ENCODE data around the gene DPP4. TPM values are rescaled to one million over a fixed set of nuclear protein-coding genes. Genes with fewer than 3 reads are reported as not detected.

The DPP4 gene
- total and polyA plus RNA-seq, 4 donors = 7.2 to 51.6 (median 21.3) TPM

DNA sequence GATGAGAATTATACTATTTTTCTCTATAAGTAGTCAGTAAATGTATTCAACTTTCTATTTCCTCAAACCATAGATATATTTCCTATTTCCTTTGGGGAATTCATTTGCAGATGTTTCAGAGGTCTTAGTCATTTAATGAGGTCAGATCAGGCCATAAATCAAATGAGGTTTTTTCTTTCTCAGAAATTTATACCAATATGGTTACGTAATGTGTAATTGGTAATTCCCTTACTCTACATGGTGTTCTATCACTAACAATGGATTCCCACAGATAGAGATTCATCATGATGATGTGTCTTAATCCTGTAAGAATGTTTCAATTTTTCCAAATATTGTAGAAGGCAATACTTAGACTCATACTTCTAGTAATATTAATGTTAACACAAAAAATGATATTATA, 108.0 kb downstream of the DPP4 start:
- no peak overlapping the region for H3K9ac ChIP-seq (ENCODE audit: insufficient read depth in 1 of 2, low read length in 2 of 2)
- no peak for DNase-seq
- no peak overlapping the region for H3K27ac ChIP-seq (ENCODE audit: low read depth in 1 of 2, low read length in 1 of 2)
- no peak overlapping the region for H3K4me3 ChIP-seq
- no peaks in the 10 kb centered on the region for H3K36me3 ChIP-seq (ENCODE audit: control insufficient read depth in 4 of 4, insufficient read depth in 4 of 4, low read length in 4 of 4)
- ATAC-seq (ENCODE audit: insufficient read depth, low FRiP score) = no peak
- H3K9me3 ChIP-seq (ENCODE audit: control insufficient read depth in 4 of 4, insufficient read depth in 3 of 4, low read length in 3 of 4) = peaks cover 0 to 2% (median 0%) of the 10 kb centered on the region in 4 donors
- 3 to 47% methylated on average over 1 of the region's 1 CpG for WGBS, 2 donors
- TF ChIP-seq, protein P1, sequence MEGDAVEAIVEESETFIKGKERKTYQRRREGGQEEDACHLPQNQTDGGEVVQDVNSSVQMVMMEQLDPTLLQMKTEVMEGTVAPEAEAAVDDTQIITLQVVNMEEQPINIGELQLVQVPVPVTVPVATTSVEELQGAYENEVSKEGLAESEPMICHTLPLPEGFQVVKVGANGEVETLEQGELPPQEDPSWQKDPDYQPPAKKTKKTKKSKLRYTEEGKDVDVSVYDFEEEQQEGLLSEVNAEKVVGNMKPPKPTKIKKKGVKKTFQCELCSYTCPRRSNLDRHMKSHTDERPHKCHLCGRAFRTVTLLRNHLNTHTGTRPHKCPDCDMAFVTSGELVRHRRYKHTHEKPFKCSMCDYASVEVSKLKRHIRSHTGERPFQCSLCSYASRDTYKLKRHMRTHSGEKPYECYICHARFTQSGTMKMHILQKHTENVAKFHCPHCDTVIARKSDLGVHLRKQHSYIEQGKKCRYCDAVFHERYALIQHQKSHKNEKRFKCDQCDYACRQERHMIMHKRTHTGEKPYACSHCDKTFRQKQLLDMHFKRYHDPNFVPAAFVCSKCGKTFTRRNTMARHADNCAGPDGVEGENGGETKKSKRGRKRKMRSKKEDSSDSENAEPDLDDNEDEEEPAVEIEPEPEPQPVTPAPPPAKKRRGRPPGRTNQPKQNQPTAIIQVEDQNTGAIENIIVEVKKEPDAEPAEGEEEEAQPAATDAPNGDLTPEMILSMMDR (IDR thresholded peaks at IDR 0.05; ENCODE audit: control extremely low read depth, extremely low read depth) = no peak
- H3K27me3 ChIP-seq (ENCODE audit: control insufficient read depth in 3 of 3, insufficient read depth in 3 of 3, low read length in 2 of 3) = no peaks in the 10 kb centered on the region
- H3K4me1 ChIP-seq (ENCODE audit: control insufficient read depth in 5 of 5, insufficient read depth in 5 of 5, low read length in 5 of 5) = no peaks in the 10 kb centered on the region

DNA sequence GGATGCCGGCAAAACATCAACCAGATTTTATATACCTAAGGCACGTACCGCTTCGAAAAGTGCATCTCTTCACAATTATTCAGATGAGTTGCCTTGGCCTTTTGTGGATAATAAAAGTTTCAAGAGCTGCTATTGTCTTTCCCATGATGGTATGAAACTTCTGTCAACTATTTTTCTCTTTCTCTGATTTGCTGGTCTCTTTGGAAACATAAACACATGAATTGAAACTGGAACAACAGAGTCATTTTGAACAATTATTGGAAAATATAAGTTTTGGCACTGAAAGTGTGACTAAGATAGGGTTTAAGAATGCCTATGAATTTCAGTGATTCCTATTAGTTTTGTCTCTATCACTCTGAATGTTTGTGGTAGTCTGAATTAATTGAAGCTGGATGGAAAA, 109.9 kb downstream of the DPP4 start:
- H3K4me3 ChIP-seq = no peak overlapping the region
- H3K27ac ChIP-seq (ENCODE audit: low read depth in 1 of 2, low read length in 1 of 2) = no peak overlapping the region
- 90 to 97% methylated on average over 4 of the region's 4 CpGs for WGBS, 2 donors
- DNase-seq (no peak), ATAC-seq (ENCODE audit: insufficient read depth, low FRiP score) (no peak)
- H3K9ac ChIP-seq (ENCODE audit: insufficient read depth in 1 of 2, low read length in 2 of 2) = no peak overlapping the region
- H3K36me3 ChIP-seq (ENCODE audit: control insufficient read depth in 4 of 4, insufficient read depth in 4 of 4, low read length in 4 of 4) = no peaks in the 10 kb centered on the region
- no peaks in the 10 kb centered on the region for H3K27me3 ChIP-seq (ENCODE audit: control insufficient read depth in 3 of 3, insufficient read depth in 3 of 3, low read length in 2 of 3)
- peaks cover 0 to 2% (median 0%) of the 10 kb centered on the region in 4 donors for H3K9me3 ChIP-seq (ENCODE audit: control insufficient read depth in 4 of 4, insufficient read depth in 3 of 4, low read length in 3 of 4)
- TF ChIP-seq, protein P1 (IDR thresholded peaks at IDR 0.05; ENCODE audit: control extremely low read depth, extremely low read depth) = no peak
- H3K4me1 ChIP-seq (ENCODE audit: control insufficient read depth in 5 of 5, insufficient read depth in 5 of 5, low read length in 5 of 5) = no peaks in the 10 kb centered on the region

DNA sequence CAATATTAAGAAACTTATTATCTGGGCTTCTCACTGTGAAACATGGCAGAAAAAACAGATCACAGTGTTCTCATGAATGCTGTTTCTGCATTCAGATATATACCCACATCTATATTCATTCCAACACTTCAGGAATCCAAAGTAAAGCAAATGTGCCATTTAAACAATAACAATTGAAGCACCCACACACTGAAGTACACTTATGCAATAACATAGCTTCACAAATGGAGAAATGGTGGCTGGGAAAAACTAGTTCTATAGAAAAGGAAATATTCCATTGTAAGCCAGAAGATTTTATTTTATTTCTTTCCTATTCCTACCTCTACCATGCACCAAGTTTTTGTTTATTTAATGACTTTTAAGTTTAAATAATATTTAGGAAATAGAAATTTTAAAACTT, 111.9 kb downstream of the DPP4 start:
- Histone ChIP-seq H3K9ac (ENCODE audit: insufficient read depth in 1 of 2, low read length in 2 of 2) (no peak overlapping the region), H3K36me3 (ENCODE audit: control insufficient read depth in 4 of 4, insufficient read depth in 4 of 4, low read length in 4 of 4) (no peaks in the 10 kb centered on the region), H3K4me3 (no peak overlapping the region), H3K9me3 (ENCODE audit: control insufficient read depth in 4 of 4, insufficient read depth in 3 of 4, low read length in 3 of 4) (peaks cover 0 to 2% (median 0%) of the 10 kb centered on the region in 4 donors), H3K27ac (ENCODE audit: low read depth in 1 of 2, low read length in 1 of 2) (no peak overlapping the region), H3K4me1 (ENCODE audit: control insufficient read depth in 5 of 5, insufficient read depth in 5 of 5, low read length in 5 of 5) (no peaks in the 10 kb centered on the region), H3K27me3 (ENCODE audit: control insufficient read depth in 3 of 3, insufficient read depth in 3 of 3, low read length in 2 of 3) (no peaks in the 10 kb centered on the region)
- DNase-seq = no peak
- no peak for ATAC-seq (ENCODE audit: insufficient read depth, low FRiP score)
- TF ChIP-seq, protein P1 (IDR thresholded peaks at IDR 0.05; ENCODE audit: control extremely low read depth, extremely low read depth) = no peak

DNA sequence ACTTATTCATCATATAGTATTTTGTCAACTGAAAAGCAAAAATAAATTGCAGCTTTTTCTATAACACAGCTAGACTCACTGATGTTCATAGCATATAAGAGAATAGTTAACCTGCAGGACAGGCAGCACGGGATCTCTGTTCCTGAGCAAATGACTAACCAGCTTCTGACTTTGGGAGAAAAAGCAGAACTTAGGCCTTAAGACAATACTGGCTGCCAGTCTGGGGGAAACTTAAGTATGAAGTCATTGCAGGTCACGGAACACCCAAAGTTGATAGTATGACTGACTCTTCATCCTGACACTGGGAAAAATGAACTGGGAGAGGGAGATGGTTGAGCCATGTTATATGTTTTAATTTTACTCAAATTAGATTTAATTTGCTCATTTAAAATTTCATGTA, 113.0 kb downstream of the DPP4 start:
- H3K9ac ChIP-seq (ENCODE audit: insufficient read depth in 1 of 2, low read length in 2 of 2) = no peak overlapping the region
- WGBS, 2 donors = 60 to 78% methylated on average over 2 of the region's 2 CpGs
- TF ChIP-seq, protein P1 (IDR thresholded peaks at IDR 0.05; ENCODE audit: control extremely low read depth, extremely low read depth) = no peak
- H3K9me3 ChIP-seq (ENCODE audit: control insufficient read depth in 4 of 4, insufficient read depth in 3 of 4, low read length in 3 of 4) = no peaks in the 10 kb centered on the region
- H3K27ac ChIP-seq (ENCODE audit: low read depth in 1 of 2, low read length in 1 of 2) = no peak overlapping the region
- DNase-seq = no peak
- no peaks in the 10 kb centered on the region for H3K27me3 ChIP-seq (ENCODE audit: control insufficient read depth in 3 of 3, insufficient read depth in 3 of 3, low read length in 2 of 3)
- no peaks in the 10 kb centered on the region for H3K4me1 ChIP-seq (ENCODE audit: control insufficient read depth in 5 of 5, insufficient read depth in 5 of 5, low read length in 5 of 5)
- no peak overlapping the region for H3K4me3 ChIP-seq
- ATAC-seq (ENCODE audit: insufficient read depth, low FRiP score) = no peak
- H3K36me3 ChIP-seq (ENCODE audit: control insufficient read depth in 4 of 4, insufficient read depth in 4 of 4, low read length in 4 of 4) = no peaks in the 10 kb centered on the region

All from lung (tissue), 12 donors.